Panc1 (cell line): ENCODE measurements around the gene SCG3.

Experiments
- SIN3A ChIP-seq: IDR thresholded peaks from 2 replicates; pipeline ENCODE4 v1.6.1; 2012; ENCODE audit warnings: low read depth, mild to moderate bottlenecking, low read length, moderate library complexity, borderline replicate concordance; ENCODE audit not compliant: insufficient read depth
- TCF7L2 ChIP-seq: IDR thresholded peaks from 2 replicates; pipeline ENCODE4 v1.6.1; 2011; ENCODE audit warnings: mild to moderate bottlenecking, low read depth, low read length, inconsistent platforms
- TF ChIP-seq, protein P1 (sequence below): fragments of 450-650 bp; IDR thresholded peaks from 2 replicates; pipeline ENCODE4 v1.5.1; 2017; ENCODE audit warnings: mild to moderate bottlenecking

GRCh38 chr15:51732646-51733045 lies 51.3 kb downstream of the SCG3 start:
- TF ChIP-seq, protein P1, sequence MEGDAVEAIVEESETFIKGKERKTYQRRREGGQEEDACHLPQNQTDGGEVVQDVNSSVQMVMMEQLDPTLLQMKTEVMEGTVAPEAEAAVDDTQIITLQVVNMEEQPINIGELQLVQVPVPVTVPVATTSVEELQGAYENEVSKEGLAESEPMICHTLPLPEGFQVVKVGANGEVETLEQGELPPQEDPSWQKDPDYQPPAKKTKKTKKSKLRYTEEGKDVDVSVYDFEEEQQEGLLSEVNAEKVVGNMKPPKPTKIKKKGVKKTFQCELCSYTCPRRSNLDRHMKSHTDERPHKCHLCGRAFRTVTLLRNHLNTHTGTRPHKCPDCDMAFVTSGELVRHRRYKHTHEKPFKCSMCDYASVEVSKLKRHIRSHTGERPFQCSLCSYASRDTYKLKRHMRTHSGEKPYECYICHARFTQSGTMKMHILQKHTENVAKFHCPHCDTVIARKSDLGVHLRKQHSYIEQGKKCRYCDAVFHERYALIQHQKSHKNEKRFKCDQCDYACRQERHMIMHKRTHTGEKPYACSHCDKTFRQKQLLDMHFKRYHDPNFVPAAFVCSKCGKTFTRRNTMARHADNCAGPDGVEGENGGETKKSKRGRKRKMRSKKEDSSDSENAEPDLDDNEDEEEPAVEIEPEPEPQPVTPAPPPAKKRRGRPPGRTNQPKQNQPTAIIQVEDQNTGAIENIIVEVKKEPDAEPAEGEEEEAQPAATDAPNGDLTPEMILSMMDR: no peak
- TF ChIP-seq SIN3A: no peak
- no peak for TF ChIP-seq TCF7L2
